GM18498 (cell line): ENCODE results near the gene RMI2.
"Not testable (repeated sequence)": the region's sequence is repeated elsewhere in the genome, so short reads cannot be mapped to it uniquely, and the experiment has no call there.

Source experiments
- ATAC-seq: cut with Tn5 transposase; IDR thresholded peaks from one replicate; pipeline ENCODE4 v1.9.1; 2021; ENCODE audit warnings: mild to moderate bottlenecking, moderate library complexity; ENCODE audit not compliant: unreplicated experiment

RMI2 gene

GRCh38 chr16:11350921-11351335 is 5.7 kb downstream of the RMI2 start:
- no peak for ATAC-seq

GRCh38 chr16:11353158-11353557 is 7.9 kb downstream of the RMI2 start:
- ATAC-seq = no peak

- ATAC-seq = peak; percentile 38
Measured at GRCh38 chr16:11354407-11354732, 9.1 kb downstream of the RMI2 start.

- peak; percentile 69 for ATAC-seq
Measured at GRCh38 chr16:11354733-11355574, 9.7 kb downstream of the RMI2 start.

- no peak for ATAC-seq
Measured at GRCh38 chr16:11355862-11356261, 10.6 kb downstream of the RMI2 start.

- ATAC-seq = no peak
Measured at GRCh38 chr16:11356573-11357331, 11.5 kb downstream of the RMI2 start.

- no peak for ATAC-seq
Measured at GRCh38 chr16:11358531-11358930, 13.3 kb downstream of the RMI2 start.

GRCh38 chr16:11359370-11359769 is 14.1 kb downstream of the RMI2 start:
- no peak for ATAC-seq

GRCh38 chr16:11360641-11361373 is 15.5 kb downstream of the RMI2 start:
- ATAC-seq = no peak

GRCh38 chr16:11361701-11362451 is 16.6 kb downstream of the RMI2 start:
- peak; percentile 62 for ATAC-seq

- ATAC-seq = no peak
Measured at GRCh38 chr16:11363927-11364258, 18.6 kb downstream of the RMI2 start.

GRCh38 chr16:11367483-11367906 is 22.2 kb downstream of the RMI2 start:
- no peak for ATAC-seq

GRCh38 chr16:11370084-11370931 is 25.0 kb downstream of the RMI2 start:
- peak; percentile 69 for ATAC-seq

GRCh38 chr16:11370932-11371279 is 25.6 kb downstream of the RMI2 start:
- ATAC-seq = not testable (repeated sequence)

GRCh38 chr16:11372073-11372828 is 27.0 kb downstream of the RMI2 start:
- ATAC-seq = no peak

GRCh38 chr16:11372829-11373306 is 27.6 kb downstream of the RMI2 start:
- no peak for ATAC-seq

- ATAC-seq = no peak
Measured at GRCh38 chr16:11374255-11374654, 29.0 kb downstream of the RMI2 start.

- ATAC-seq = no peak
Measured at GRCh38 chr16:11377154-11377553, 31.9 kb downstream of the RMI2 start.

GRCh38 chr16:11378951-11379350 is 33.7 kb downstream of the RMI2 start:
- ATAC-seq = peak; percentile 10
